Mesenchymal stem cell (in vitro differentiated cells and primary cell): ENCODE measurements around the gene MICAL3.
A peak's percentile ranks its signal among the peaks of the same experiment; 100 is the strongest.

ENCODE experiments used
- DNase-seq: peaks from one replicate; pipeline ENCODE4 v3.0.0-alpha.2; 2013
- H2AFZ ChIP-seq: one replicate; pipeline ENCODE4 v1.6.1; 2013; ENCODE audit warnings: low read depth, mild to moderate bottlenecking, control low read depth, inconsistent platforms, low read length, moderate library complexity
- H2AK5ac ChIP-seq: 2 replicates; pipeline ENCODE4 v1.6.1; 2013; ENCODE audit warnings: low read length, moderate library complexity, mild to moderate bottlenecking, inconsistent platforms; ENCODE audit not compliant: severe bottlenecking
- H2BK120ac ChIP-seq: one replicate; pipeline ENCODE4 v1.6.1; 2013; ENCODE audit warnings: low read depth, mild to moderate bottlenecking, inconsistent platforms, low read length, moderate library complexity
- H2BK12ac ChIP-seq, 2 experiments: one replicate each; pipeline ENCODE4 v1.6.1; 2013; ENCODE audit warnings: inconsistent platforms in 2 of 2, low read length in 2 of 2, mild to moderate bottlenecking in 2 of 2, moderate library complexity in 2 of 2, control low read depth in 1 of 2
- H2BK15ac ChIP-seq: one replicate; pipeline ENCODE4 v1.6.1; 2013; ENCODE audit warnings: mild to moderate bottlenecking, low read depth, inconsistent platforms; ENCODE audit not compliant: poor library complexity, severe bottlenecking
- H2BK5ac ChIP-seq: 2 replicates; pipeline ENCODE4 v1.6.1; 2013; ENCODE audit warnings: low read depth, mild to moderate bottlenecking, low read length, control low read depth, inconsistent platforms; ENCODE audit not compliant: poor library complexity, severe bottlenecking
- H3K14ac ChIP-seq, 2 experiments: one replicate each; pipeline ENCODE4 v1.6.1; 2013; ENCODE audit warnings: inconsistent platforms in 2 of 2, low read length in 2 of 2, control low read depth in 1 of 2, mild to moderate bottlenecking in 1 of 2, moderate library complexity in 1 of 2
- H3K18ac ChIP-seq, 2 experiments: one replicate each; pipeline ENCODE4 v1.6.1; 2013; ENCODE audit warnings: inconsistent platforms in 2 of 2, low read length in 2 of 2, control low read depth in 1 of 2, low read depth in 1 of 2, mild to moderate bottlenecking in 1 of 2
- H3K23ac ChIP-seq, 2 experiments: one replicate each; pipeline ENCODE4 v1.6.1; 2013; ENCODE audit warnings: inconsistent platforms in 2 of 2, low read length in 2 of 2, mild to moderate bottlenecking in 2 of 2, moderate library complexity in 2 of 2, control low read depth in 1 of 2
- H3K27ac ChIP-seq: 2 replicates; pipeline ENCODE4 v1.5.1; 2013; ENCODE audit warnings: mild to moderate bottlenecking, moderate library complexity, low read length, control low read depth, inconsistent platforms; ENCODE audit not compliant: poor library complexity, severe bottlenecking
- H3K27me3 ChIP-seq, 2 experiments: 2 replicates each; pipeline versions ENCODE4 v1.6.1 to v1.7.0; 2013; ENCODE audit warnings: low read length in 2 of 2, mild to moderate bottlenecking in 2 of 2, moderate library complexity in 2 of 2, control low read depth in 1 of 2, inconsistent platforms in 1 of 2; ENCODE audit not compliant: control insufficient read depth in 1 of 2, insufficient read depth in 1 of 2
- H3K36me3 ChIP-seq, 2 experiments: 2 replicates each; pipeline versions ENCODE4 v1.6.1 to v1.7.0; 2013; ENCODE audit warnings: low read length in 2 of 2, control low read depth in 1 of 2, inconsistent platforms in 1 of 2, low read depth in 1 of 2, mild to moderate bottlenecking in 1 of 2; ENCODE audit not compliant: insufficient read depth in 2 of 2, control insufficient read depth in 1 of 2
- H3K4ac ChIP-seq, 2 experiments: one replicate each; pipeline ENCODE4 v1.6.1; 2013; ENCODE audit warnings: inconsistent platforms in 2 of 2, low read length in 2 of 2, mild to moderate bottlenecking in 2 of 2, moderate library complexity in 2 of 2, control low read depth in 1 of 2, low read depth in 1 of 2
- H3K4me1 ChIP-seq: 2 replicates; pipeline ENCODE4 v1.6.1; 2013; ENCODE audit warnings: low read depth, low read length, control low read depth; ENCODE audit not compliant: control insufficient read depth, insufficient read depth
- H3K4me2 ChIP-seq: 2 replicates; pipeline ENCODE4 v1.6.1; 2013; ENCODE audit warnings: low read length, mild to moderate bottlenecking, inconsistent platforms; ENCODE audit not compliant: poor library complexity, severe bottlenecking
- H3K4me3 ChIP-seq, 2 experiments: 2 replicates each; pipeline versions ENCODE4 v1.5.1 to v1.7.0; 2013; ENCODE audit warnings: low read length in 2 of 2, mild to moderate bottlenecking in 2 of 2, control low read depth in 1 of 2, low read depth in 1 of 2; ENCODE audit not compliant: insufficient read depth in 1 of 2
- H3K79me1 ChIP-seq: replicated peaks from 2 replicates; pipeline ENCODE4 v1.6.1; 2013; ENCODE audit warnings: mild to moderate bottlenecking, control low read depth, low read length, inconsistent platforms; ENCODE audit not compliant: poor library complexity, severe bottlenecking
- H3K9ac ChIP-seq: 2 replicates; pipeline ENCODE4 v1.7.0; 2013; ENCODE audit warnings: mild to moderate bottlenecking, low read length, moderate library complexity
- H3K9me3 ChIP-seq: 2 replicates; pipeline ENCODE4 v1.7.0; 2013; ENCODE audit warnings: mild to moderate bottlenecking, low read length; ENCODE audit not compliant: control insufficient read depth
- H4K8ac ChIP-seq: one replicate; pipeline ENCODE4 v1.6.1; 2013; ENCODE audit warnings: inconsistent platforms, mild to moderate bottlenecking, low read length, moderate library complexity
- H4K91ac ChIP-seq: one replicate; pipeline ENCODE4 v1.6.1; 2013; ENCODE audit warnings: mild to moderate bottlenecking, low read length, inconsistent platforms
- WGBS: methylation state at CpG from one replicate; pipeline ENCODE4 v1.1.7; 2013; ENCODE audit warnings: mixed read lengths; 5-methylcytosine and 5-hydroxymethylcytosine counted together

Gene MICAL3

GRCh38 chr22:17922925-17923903 lies 101.1 kb downstream of the MICAL3 start:
- Histone ChIP-seq H3K27ac (peak overlapping the region; percentile 75), H2AK5ac (no peak overlapping the region), H3K4me3 (peak overlapping the region in 1 of 2 experiments; percentile 59), H3K14ac (no peak overlapping the region), H2BK5ac (no peak overlapping the region), H3K79me1 (peaks cover 15% of the 10 kb centered on the region), H3K18ac (peak overlapping the region; percentile 30 to 67), H4K8ac (no peak overlapping the region), H4K91ac (no peak overlapping the region), H3K36me3 (peaks cover 0 to 6% of the 10 kb centered on the region in 2 experiments), H3K23ac (no peak overlapping the region), H3K9me3 (no peaks in the 10 kb centered on the region), H3K4me2 (peak overlapping the region; percentile 59), H3K27me3 (no peaks in the 10 kb centered on the region), H3K9ac (peak overlapping the region; percentile 30), H2BK120ac (no peak overlapping the region), H3K4ac (no peak overlapping the region), H2BK12ac (no peak overlapping the region), H2AFZ (no peak overlapping the region), H3K4me1 (peaks cover 44% of the 10 kb centered on the region), H2BK15ac (no peak overlapping the region)
- peak; percentile 66 for DNase-seq
- 59% methylated on average over 2 of the region's 2 CpGs for WGBS

GRCh38 chr22:17921871-17922821 lies 102.2 kb downstream of the MICAL3 start:
- Histone ChIP-seq H3K14ac (no peak overlapping the region), H3K9ac (no peak overlapping the region), H3K4me3 (peak overlapping the region in 1 of 2 experiments; percentile 59), H3K27me3 (no peaks in the 10 kb centered on the region), H3K36me3 (peaks cover 0 to 6% of the 10 kb centered on the region in 2 experiments), H3K9me3 (no peaks in the 10 kb centered on the region), H4K91ac (no peak overlapping the region), H2BK5ac (no peak overlapping the region), H3K4me1 (peaks cover 50% of the 10 kb centered on the region), H2AFZ (no peak overlapping the region), H3K27ac (peak overlapping the region; percentile 75), H3K79me1 (peaks cover 14% of the 10 kb centered on the region), H4K8ac (no peak overlapping the region), H2AK5ac (peak overlapping the region; percentile 27), H2BK15ac (no peak overlapping the region), H3K4me2 (no peak overlapping the region), H3K4ac (no peak overlapping the region), H2BK12ac (peak overlapping the region in 1 of 2 experiments; percentile 78), H3K18ac (peak overlapping the region in 1 of 2 experiments; percentile 32), H3K23ac (peak overlapping the region in 1 of 2 experiments; percentile 29), H2BK120ac (no peak overlapping the region)
- DNase-seq, result no peak
- WGBS, result 51% methylated on average over 13 of the region's 14 CpGs

GRCh38 chr22:17920992-17921650 lies 103.2 kb downstream of the MICAL3 start:
- H2AK5ac ChIP-seq, result no peak overlapping the region
- H3K4me3 ChIP-seq, result no peak overlapping the region
- no peak overlapping the region for H3K4me2 ChIP-seq
- H3K23ac ChIP-seq, result no peak overlapping the region
- H3K4me1 ChIP-seq, result peaks cover 51% of the 10 kb centered on the region
- no peak overlapping the region for H2AFZ ChIP-seq
- no peak overlapping the region for H3K9ac ChIP-seq
- peaks cover 13% of the 10 kb centered on the region for H3K79me1 ChIP-seq
- no peak overlapping the region for H3K18ac ChIP-seq
- no peak overlapping the region for H3K27ac ChIP-seq
- no peak overlapping the region for H4K8ac ChIP-seq
- no peak overlapping the region for H3K4ac ChIP-seq
- H4K91ac ChIP-seq, result no peak overlapping the region
- H2BK12ac ChIP-seq, result no peak overlapping the region
- H2BK120ac ChIP-seq, result no peak overlapping the region
- H2BK5ac ChIP-seq, result no peak overlapping the region
- no peak for DNase-seq
- no peak overlapping the region for H3K14ac ChIP-seq
- peaks cover 0 to 6% of the 10 kb centered on the region in 2 experiments for H3K36me3 ChIP-seq
- H2BK15ac ChIP-seq, result no peak overlapping the region
- 92% methylated on average over 6 of the region's 6 CpGs for WGBS
- H3K27me3 ChIP-seq, result no peaks in the 10 kb centered on the region
- no peaks in the 10 kb centered on the region for H3K9me3 ChIP-seq
